ENCODE results near the gene DRD1. TPM values are rescaled to one million over a fixed set of nuclear protein-coding genes. Genes with fewer than 3 reads are reported as not detected.
A peak's percentile ranks its signal among the peaks of the same experiment; 100 is the strongest.

The DRD1 gene
- polyA plus RNA-seq, 2 donors = 0.02 to 0.08 TPM

DNA sequence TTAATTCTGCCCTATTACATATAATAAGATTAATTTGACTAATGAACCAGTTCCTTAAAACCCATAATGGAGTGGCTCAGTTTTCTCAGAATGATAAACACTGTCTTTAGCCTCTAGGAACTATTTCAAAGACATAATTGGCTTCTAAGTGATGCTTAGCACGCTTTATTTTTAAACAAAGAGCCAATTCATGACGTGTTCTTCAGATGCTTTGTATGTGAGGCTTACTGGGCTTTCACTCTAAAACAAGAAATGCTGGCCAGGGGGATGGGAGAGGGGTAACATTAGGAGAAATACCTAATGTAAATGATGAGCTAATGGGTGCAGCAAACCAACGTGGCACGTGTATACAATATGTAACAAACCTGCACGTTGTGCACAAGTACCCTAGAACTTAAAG, 26.8 kb upstream of the DRD1 start:
- no peak overlapping the region for H3K27ac ChIP-seq (ENCODE audit: low read depth in 2 of 2, low read length in 1 of 2)
- H3K4me1 ChIP-seq (ENCODE audit: control insufficient read depth in 2 of 2, insufficient read depth in 2 of 2, low read length in 1 of 2) = peaks cover 0 to 7% of the 10 kb centered on the region in 2 donors
- WGBS, 2 donors = 27 to 48% methylated on average over 5 of the region's 5 CpGs

DNA sequence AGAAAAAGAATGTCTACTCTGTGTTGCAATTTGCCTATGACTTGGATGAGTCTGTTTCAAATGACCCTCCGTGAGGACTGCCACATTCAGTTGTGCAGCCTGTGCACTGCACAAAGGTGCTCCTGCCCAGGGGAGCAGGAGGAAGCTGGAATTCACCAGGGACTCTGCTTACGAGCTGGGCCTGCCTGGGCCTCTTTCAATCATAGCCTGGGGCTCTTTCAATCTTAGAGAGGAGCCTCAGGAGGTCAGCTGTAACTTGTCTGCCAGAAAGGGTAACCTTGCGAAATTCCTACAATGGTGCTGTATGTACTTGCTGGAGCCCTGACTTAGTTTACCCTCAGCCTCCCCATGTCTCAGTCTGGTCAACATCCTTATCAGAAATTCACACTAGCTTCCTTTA, 25.9 kb upstream of the DRD1 start:
- H3K4me3 ChIP-seq (ENCODE audit: low read depth in 1 of 2, low read length in 2 of 2) = no peak overlapping the region
- H3K4me1 ChIP-seq (ENCODE audit: control insufficient read depth in 2 of 2, insufficient read depth in 2 of 2, low read length in 1 of 2) = peaks cover 0 to 7% of the 10 kb centered on the region in 2 donors
- H3K36me3 ChIP-seq (ENCODE audit: control insufficient read depth in 2 of 2, insufficient read depth in 2 of 2, low read length in 1 of 2) = no peaks in the 10 kb centered on the region
- H3K27ac ChIP-seq (ENCODE audit: low read depth in 2 of 2, low read length in 1 of 2) = no peak overlapping the region
- no peaks in the 10 kb centered on the region for H3K27me3 ChIP-seq (ENCODE audit: control insufficient read depth in 1 of 2, insufficient read depth in 2 of 2, low read length in 2 of 2)
- WGBS, 2 donors = 55 to 58% methylated on average over 3 of the region's 3 CpGs
- H3K9me3 ChIP-seq (ENCODE audit: control insufficient read depth in 2 of 2, insufficient read depth in 1 of 2, low read depth in 1 of 2, low read length in 1 of 2) = no peaks in the 10 kb centered on the region

More for the DNA sequence above, 26.8 kb upstream of the DRD1 start:
- Histone ChIP-seq H3K27me3 (ENCODE audit: control insufficient read depth in 1 of 2, insufficient read depth in 2 of 2, low read length in 2 of 2) (no peaks in the 10 kb centered on the region), H3K36me3 (ENCODE audit: control insufficient read depth in 2 of 2, insufficient read depth in 2 of 2, low read length in 1 of 2) (no peaks in the 10 kb centered on the region), H3K9me3 (ENCODE audit: control insufficient read depth in 2 of 2, insufficient read depth in 1 of 2, low read depth in 1 of 2, low read length in 1 of 2) (no peaks in the 10 kb centered on the region), H3K4me3 (ENCODE audit: low read depth in 1 of 2, low read length in 2 of 2) (no peak overlapping the region)

DNA sequence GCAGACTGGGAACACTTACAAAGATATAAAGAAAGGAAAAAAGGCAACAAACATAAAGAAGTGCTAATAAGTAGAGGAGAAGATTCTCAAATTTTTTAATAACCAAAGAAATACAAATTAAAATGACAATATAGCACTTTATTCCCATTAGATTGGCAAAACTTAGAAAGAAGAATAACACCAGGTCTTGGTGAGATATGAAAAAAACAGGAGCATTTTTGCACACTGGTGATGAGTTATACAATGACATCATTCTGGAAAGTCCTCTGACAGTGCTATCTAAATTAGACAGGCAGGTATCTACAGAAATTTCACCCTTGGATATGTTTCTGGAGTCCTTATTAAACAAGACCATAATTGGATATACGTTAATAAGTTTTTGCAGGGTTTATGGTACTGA, 24.9 kb upstream of the DRD1 start:
- Histone ChIP-seq H3K4me1 (ENCODE audit: control insufficient read depth in 2 of 2, insufficient read depth in 2 of 2, low read length in 1 of 2) (peaks cover 0 to 7% of the 10 kb centered on the region in 2 donors), H3K27ac (ENCODE audit: low read depth in 2 of 2, low read length in 1 of 2) (no peak overlapping the region), H3K4me3 (ENCODE audit: low read depth in 1 of 2, low read length in 2 of 2) (no peak overlapping the region), H3K27me3 (ENCODE audit: control insufficient read depth in 1 of 2, insufficient read depth in 2 of 2, low read length in 2 of 2) (no peaks in the 10 kb centered on the region), H3K9me3 (ENCODE audit: control insufficient read depth in 2 of 2, insufficient read depth in 1 of 2, low read depth in 1 of 2, low read length in 1 of 2) (no peaks in the 10 kb centered on the region), H3K36me3 (ENCODE audit: control insufficient read depth in 2 of 2, insufficient read depth in 2 of 2, low read length in 1 of 2) (no peaks in the 10 kb centered on the region)
- WGBS, 2 donors = 96 to 97% methylated on average over 1 of the region's 1 CpG

DNA sequence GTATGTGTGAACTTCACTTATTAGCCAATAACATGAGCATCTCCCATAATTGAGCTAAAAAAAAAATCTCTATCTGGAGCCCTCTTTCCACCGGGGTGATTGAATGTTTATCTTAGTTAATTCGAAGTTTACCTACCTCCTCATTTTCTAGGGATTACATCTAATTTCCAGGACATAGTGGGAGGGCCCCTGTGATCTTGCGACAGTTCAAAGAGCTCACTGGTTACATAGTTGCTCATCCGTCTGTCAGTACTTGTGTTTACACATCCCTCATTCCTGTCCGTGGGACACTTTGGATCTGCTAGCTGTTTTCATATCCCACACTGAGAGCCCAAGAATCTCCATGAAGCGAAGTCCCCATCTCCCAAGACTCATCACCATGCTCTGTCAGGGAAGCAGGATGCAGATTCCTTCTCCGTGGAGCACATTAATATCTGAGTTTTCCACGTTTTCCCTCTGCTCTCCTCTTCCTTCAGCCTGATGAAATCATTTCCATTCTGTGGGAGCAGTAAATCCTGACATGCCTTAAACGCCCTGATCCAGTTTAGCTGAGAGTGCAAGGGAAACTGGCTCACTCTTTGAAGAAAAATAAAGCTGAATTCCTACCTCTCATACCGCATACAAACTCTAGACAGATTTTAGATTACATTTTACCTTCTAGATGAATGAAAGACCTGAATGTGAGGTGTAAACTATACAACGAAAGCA, 24.2 kb upstream of the DRD1 start:
- H3K4me3 ChIP-seq (ENCODE audit: low read depth in 1 of 2, low read length in 2 of 2) = no peak overlapping the region
- H3K36me3 ChIP-seq (ENCODE audit: control insufficient read depth in 2 of 2, insufficient read depth in 2 of 2, low read length in 1 of 2) = no peaks in the 10 kb centered on the region
- no peak overlapping the region for H3K27ac ChIP-seq (ENCODE audit: low read depth in 2 of 2, low read length in 1 of 2)
- H3K4me1 ChIP-seq (ENCODE audit: control insufficient read depth in 2 of 2, insufficient read depth in 2 of 2, low read length in 1 of 2) = peaks cover 0 to 7% of the 10 kb centered on the region in 2 donors
- WGBS, 2 donors = 40% methylated on average over 11 of the region's 11 CpGs
- no peaks in the 10 kb centered on the region for H3K27me3 ChIP-seq (ENCODE audit: control insufficient read depth in 1 of 2, insufficient read depth in 2 of 2, low read length in 2 of 2)
- H3K9me3 ChIP-seq (ENCODE audit: control insufficient read depth in 2 of 2, insufficient read depth in 1 of 2, low read depth in 1 of 2, low read length in 1 of 2) = no peaks in the 10 kb centered on the region

DNA sequence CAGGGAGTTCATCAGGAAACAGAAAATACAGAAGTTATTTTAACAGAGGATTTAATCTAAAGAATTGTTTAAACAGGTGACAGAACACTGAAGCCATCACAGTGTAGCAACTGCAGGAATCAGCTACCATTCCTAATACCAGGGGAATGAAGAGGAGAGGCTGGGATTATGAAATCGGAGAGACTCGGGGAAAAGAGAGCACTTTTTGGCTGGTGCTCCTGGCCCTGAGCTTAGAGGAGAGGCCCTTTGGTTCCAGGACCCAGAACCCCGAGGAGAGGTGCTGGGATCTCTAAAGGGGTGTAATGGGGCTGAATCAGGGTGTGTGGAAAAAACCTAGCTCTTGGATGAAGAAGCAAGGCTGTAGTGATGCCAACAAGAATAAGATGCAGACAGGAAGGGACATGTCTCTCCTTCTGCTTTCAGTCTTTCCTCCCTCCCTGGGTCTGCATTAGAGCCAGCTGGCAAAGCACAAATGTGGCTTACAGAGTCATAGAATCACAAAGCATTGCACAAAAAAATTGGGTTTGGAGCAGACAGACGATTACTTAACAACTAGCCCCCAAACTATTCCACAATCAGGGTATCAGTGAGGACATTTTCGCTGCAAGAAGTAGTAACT, 22.8 kb upstream of the DRD1 start:
- H3K27ac ChIP-seq (ENCODE audit: low read depth in 2 of 2, low read length in 1 of 2) = peak overlapping the region; percentile 42 to 73
- H3K4me1 ChIP-seq (ENCODE audit: control insufficient read depth in 2 of 2, insufficient read depth in 2 of 2, low read length in 1 of 2) = peaks cover 0 to 7% of the 10 kb centered on the region in 2 donors
- WGBS, 2 donors = 29 to 38% methylated on average over 5 of the region's 5 CpGs
- H3K4me3 ChIP-seq (ENCODE audit: low read depth in 1 of 2, low read length in 2 of 2) = no peak overlapping the region
- no peaks in the 10 kb centered on the region for H3K27me3 ChIP-seq (ENCODE audit: control insufficient read depth in 1 of 2, insufficient read depth in 2 of 2, low read length in 2 of 2)
- no peaks in the 10 kb centered on the region for H3K9me3 ChIP-seq (ENCODE audit: control insufficient read depth in 2 of 2, insufficient read depth in 1 of 2, low read depth in 1 of 2, low read length in 1 of 2)
- H3K36me3 ChIP-seq (ENCODE audit: control insufficient read depth in 2 of 2, insufficient read depth in 2 of 2, low read length in 1 of 2) = no peaks in the 10 kb centered on the region

DNA sequence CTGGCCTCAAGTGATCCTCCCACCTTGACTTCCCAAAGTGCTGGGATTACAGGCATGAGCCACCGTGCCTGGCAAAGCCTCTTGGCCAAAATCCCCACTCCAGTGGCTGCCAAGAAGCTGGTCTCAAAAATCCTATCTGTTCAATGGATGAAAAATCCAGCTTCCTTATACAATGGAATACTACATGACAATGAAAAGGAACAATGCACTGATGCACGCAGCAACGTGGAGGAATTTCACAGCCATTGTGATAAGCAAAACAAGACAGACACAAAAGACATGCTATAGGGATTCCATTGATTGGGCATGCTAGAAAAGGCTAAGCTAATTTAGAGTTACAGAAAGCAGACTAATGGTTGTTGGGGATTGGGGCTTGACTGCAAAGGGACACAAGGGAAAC, 21.3 kb upstream of the DRD1 start:
- WGBS, 2 donors = 26 to 32% methylated on average over 3 of the region's 3 CpGs
- H3K4me3 ChIP-seq (ENCODE audit: low read depth in 1 of 2, low read length in 2 of 2) = no peak overlapping the region
- H3K27ac ChIP-seq (ENCODE audit: low read depth in 2 of 2, low read length in 1 of 2) = no peak overlapping the region
- H3K36me3 ChIP-seq (ENCODE audit: control insufficient read depth in 2 of 2, insufficient read depth in 2 of 2, low read length in 1 of 2) = no peaks in the 10 kb centered on the region
- no peaks in the 10 kb centered on the region for H3K9me3 ChIP-seq (ENCODE audit: control insufficient read depth in 2 of 2, insufficient read depth in 1 of 2, low read depth in 1 of 2, low read length in 1 of 2)
- H3K4me1 ChIP-seq (ENCODE audit: control insufficient read depth in 2 of 2, insufficient read depth in 2 of 2, low read length in 1 of 2) = peaks cover 0 to 7% of the 10 kb centered on the region in 2 donors
- no peaks in the 10 kb centered on the region for H3K27me3 ChIP-seq (ENCODE audit: control insufficient read depth in 1 of 2, insufficient read depth in 2 of 2, low read length in 2 of 2)

DNA sequence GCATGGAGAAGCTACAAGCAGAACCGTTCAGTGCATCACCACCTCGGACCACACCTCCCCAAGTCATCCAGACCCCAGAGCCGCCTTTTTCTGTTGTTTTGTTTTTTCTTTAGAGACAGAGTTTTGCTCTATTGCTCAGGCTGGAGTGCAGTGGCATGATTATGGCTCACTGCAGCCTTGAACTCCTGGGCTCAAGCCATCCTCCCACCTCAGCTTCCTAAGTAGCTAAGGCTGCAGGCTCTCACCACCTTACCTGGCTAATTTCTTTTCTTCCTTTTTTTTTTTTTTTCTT, 20.9 kb upstream of the DRD1 start:
- 4 to 19% methylated on average over 3 of the region's 3 CpGs for WGBS, 2 donors
- no peaks in the 10 kb centered on the region for H3K27me3 ChIP-seq (ENCODE audit: control insufficient read depth in 1 of 2, insufficient read depth in 2 of 2, low read length in 2 of 2)

DNA sequence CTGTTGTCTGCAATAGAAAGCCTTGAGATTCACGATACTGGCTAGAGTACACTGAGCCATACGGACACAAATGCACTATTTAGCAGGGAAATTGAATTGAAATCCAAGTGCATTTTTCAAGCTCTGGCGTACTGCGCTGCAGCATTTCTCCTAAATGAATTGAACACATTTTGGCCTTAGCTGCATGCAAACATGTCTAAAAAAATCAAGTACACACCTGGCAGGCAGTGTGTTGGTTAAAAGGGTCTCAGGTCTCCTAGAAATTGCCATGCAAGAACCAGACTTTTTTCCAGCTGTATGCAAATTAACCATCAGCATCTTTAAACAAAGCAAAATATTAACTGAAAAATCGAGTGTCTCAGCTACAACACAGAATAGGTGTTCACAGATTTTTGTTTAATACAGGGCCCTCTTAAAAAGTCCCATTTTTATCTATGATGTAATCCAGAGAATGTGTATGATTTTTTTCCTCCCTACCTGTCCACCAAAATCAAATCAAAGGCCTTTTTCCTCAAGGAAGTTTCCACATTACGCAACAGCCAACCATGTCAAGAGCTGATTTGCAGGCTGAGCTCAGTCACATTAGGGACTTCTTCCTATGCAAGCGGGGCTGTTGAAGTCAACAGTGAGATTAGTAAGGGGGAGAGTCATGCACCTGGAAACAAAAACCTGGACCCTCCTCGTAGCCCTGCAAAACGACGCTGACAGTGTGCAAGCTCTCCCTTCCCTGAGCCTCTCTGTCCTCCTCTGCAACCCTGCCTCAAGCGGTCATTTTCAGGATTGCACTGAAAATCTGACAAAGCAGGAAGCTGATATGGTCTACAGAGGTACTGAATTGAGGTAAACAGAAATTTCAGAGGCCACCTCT, 20.3 kb upstream of the DRD1 start:
- Histone ChIP-seq H3K36me3 (ENCODE audit: control insufficient read depth in 2 of 2, insufficient read depth in 2 of 2, low read length in 1 of 2) (no peaks in the 10 kb centered on the region), H3K27ac (ENCODE audit: low read depth in 2 of 2, low read length in 1 of 2) (no peak overlapping the region), H3K27me3 (ENCODE audit: control insufficient read depth in 1 of 2, insufficient read depth in 2 of 2, low read length in 2 of 2) (no peaks in the 10 kb centered on the region), H3K4me1 (ENCODE audit: control insufficient read depth in 2 of 2, insufficient read depth in 2 of 2, low read length in 1 of 2) (peaks cover 0 to 7% of the 10 kb centered on the region in 2 donors), H3K4me3 (ENCODE audit: low read depth in 1 of 2, low read length in 2 of 2) (no peak overlapping the region), H3K9me3 (ENCODE audit: control insufficient read depth in 2 of 2, insufficient read depth in 1 of 2, low read depth in 1 of 2, low read length in 1 of 2) (no peaks in the 10 kb centered on the region)
- WGBS, 2 donors = 47 to 50% methylated on average over 11 of the region's 11 CpGs

More for the DNA sequence above, 20.9 kb upstream of the DRD1 start:
- Histone ChIP-seq H3K36me3 (ENCODE audit: control insufficient read depth in 2 of 2, insufficient read depth in 2 of 2, low read length in 1 of 2) (no peaks in the 10 kb centered on the region), H3K27ac (ENCODE audit: low read depth in 2 of 2, low read length in 1 of 2) (no peak overlapping the region), H3K4me3 (ENCODE audit: low read depth in 1 of 2, low read length in 2 of 2) (no peak overlapping the region), H3K4me1 (ENCODE audit: control insufficient read depth in 2 of 2, insufficient read depth in 2 of 2, low read length in 1 of 2) (peaks cover 0 to 7% of the 10 kb centered on the region in 2 donors), H3K9me3 (ENCODE audit: control insufficient read depth in 2 of 2, insufficient read depth in 1 of 2, low read depth in 1 of 2, low read length in 1 of 2) (no peaks in the 10 kb centered on the region)

DNA sequence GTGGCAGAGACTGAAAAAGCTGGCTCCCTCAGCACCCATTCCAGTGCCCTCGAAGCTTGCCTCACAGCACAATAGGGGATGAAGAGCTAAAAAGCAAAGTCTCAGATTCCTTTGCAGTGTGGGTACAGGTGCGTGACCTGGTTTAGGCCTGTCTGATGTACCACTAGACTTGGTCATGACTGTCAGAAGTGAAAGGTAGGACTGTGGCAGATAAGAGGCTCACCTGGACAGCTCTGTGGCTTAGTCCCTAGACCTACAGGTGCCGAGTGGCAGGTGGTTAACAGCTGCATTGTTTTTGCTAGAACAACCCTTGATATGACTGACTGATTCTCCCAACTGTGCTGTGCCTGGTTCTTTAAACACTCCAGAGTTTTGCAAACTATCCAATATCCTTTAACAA, 19.7 kb upstream of the DRD1 start:
- no peaks in the 10 kb centered on the region for H3K9me3 ChIP-seq (ENCODE audit: control insufficient read depth in 2 of 2, insufficient read depth in 1 of 2, low read depth in 1 of 2, low read length in 1 of 2)
- H3K36me3 ChIP-seq (ENCODE audit: control insufficient read depth in 2 of 2, insufficient read depth in 2 of 2, low read length in 1 of 2) = no peaks in the 10 kb centered on the region
- no peak overlapping the region for H3K27ac ChIP-seq (ENCODE audit: low read depth in 2 of 2, low read length in 1 of 2)
- H3K27me3 ChIP-seq (ENCODE audit: control insufficient read depth in 1 of 2, insufficient read depth in 2 of 2, low read length in 2 of 2) = peaks cover 0 to 3% of the 10 kb centered on the region in 2 donors
- H3K4me1 ChIP-seq (ENCODE audit: control insufficient read depth in 2 of 2, insufficient read depth in 2 of 2, low read length in 1 of 2) = peaks cover 0 to 7% of the 10 kb centered on the region in 2 donors
- 77 to 88% methylated on average over 3 of the region's 3 CpGs for WGBS, 2 donors
- no peak overlapping the region for H3K4me3 ChIP-seq (ENCODE audit: low read depth in 1 of 2, low read length in 2 of 2)

Measured in esophagus (tissue), 2 donors.